Measurements from ENCODE around the gene SRC.

DNA sequence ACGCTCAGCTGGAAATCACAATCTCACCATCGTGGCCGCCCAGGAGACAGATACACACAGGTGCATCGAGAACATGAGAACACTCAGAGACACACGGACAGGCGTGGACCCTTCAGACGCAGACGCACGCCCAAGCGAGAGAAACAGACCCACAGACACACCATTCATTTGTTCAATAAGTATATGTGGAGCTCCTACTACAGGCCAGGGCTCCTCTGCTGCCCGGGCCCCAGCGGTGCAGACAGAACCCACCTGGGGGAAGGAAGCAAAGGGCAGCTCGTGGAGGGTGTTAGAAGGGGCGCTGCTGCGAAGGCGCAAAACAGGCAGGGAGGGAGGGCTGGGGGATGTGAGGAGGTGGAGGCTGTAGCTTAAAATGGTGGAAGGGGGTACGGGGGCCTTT is 39.2 kb downstream of the SRC start:
- TF ChIP-seq POLR2A (IDR thresholded peaks at IDR 0.05) (no peak), POLR2AphosphoS5 (IDR thresholded peaks at IDR 0.05) (no peak)
- TF ChIP-seq, protein P1, sequence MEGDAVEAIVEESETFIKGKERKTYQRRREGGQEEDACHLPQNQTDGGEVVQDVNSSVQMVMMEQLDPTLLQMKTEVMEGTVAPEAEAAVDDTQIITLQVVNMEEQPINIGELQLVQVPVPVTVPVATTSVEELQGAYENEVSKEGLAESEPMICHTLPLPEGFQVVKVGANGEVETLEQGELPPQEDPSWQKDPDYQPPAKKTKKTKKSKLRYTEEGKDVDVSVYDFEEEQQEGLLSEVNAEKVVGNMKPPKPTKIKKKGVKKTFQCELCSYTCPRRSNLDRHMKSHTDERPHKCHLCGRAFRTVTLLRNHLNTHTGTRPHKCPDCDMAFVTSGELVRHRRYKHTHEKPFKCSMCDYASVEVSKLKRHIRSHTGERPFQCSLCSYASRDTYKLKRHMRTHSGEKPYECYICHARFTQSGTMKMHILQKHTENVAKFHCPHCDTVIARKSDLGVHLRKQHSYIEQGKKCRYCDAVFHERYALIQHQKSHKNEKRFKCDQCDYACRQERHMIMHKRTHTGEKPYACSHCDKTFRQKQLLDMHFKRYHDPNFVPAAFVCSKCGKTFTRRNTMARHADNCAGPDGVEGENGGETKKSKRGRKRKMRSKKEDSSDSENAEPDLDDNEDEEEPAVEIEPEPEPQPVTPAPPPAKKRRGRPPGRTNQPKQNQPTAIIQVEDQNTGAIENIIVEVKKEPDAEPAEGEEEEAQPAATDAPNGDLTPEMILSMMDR (IDR thresholded peaks at IDR 0.05): no peak

Measured in gastroesophageal sphincter (tissue), 3 donors.